ENCODE data around the gene DPP9.
"Not testable (repeated sequence)": the region's sequence is repeated elsewhere in the genome, so short reads cannot be mapped to it uniquely, and the experiment has no call there.

Gene DPP9

GRCh38 chr19:4723595-4724514 lies at the start of gene DPP9:
Gene DPP9, minus strand, starts transcription at chr19:4723842. Its CDS starts 3,936 bp downstream, at chr19:4719906.
- peak; percentile 98 for DNase-seq (ENCODE audit: low spot score)

DNA sequence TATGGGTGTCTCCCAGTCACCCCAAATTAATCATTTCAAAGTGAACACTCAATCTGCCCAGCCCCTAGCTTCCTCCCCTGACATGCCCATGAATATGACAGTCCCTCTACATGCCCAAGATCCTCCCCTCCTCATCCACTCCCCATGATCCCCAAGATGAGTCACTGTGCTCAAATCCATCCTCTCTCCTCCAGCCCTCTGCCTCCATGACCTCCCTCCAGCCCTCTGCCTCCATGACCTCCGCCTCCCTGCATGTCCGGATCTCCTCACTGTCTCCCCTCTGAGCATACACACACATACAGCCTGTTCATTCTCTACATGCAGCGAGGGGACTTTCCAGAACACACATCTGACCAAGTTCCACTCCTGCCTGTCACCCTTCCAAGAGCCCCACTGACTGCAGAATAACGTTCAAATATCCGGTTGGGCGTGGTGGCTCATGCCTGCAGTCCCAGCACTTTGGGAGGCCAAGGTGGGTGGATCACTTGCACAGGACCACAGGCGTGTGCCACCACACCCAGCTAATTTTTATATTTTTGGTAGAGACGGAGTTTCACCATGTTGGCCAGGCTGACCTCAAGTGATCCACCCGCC lies 49.5 kb upstream of the DPP9 start:
- DNase-seq (ENCODE audit: low spot score): no peak

GRCh38 chr19:4772566-4772965 lies 48.9 kb upstream of the DPP9 start:
- no peak for DNase-seq (ENCODE audit: low spot score)

GRCh38 chr19:4768934-4769777 lies 45.5 kb upstream of the DPP9 start:
- peak; percentile 77 for DNase-seq (ENCODE audit: low spot score)

DNA sequence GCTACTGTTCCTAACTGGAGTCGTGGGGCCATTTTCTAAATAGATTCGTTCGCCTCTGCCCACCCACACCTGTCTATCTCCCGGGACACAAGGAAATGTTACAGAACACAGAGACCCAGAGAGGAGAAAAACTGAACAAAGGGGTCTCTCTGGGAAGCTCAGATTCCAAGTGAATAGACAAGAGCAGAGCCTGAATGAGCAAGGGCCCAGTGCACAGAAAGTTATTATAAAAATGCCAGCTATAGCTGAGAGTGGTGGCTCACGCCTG lies 40.7 kb upstream of the DPP9 start:
- no peak for DNase-seq (ENCODE audit: low spot score)

- DNase-seq (ENCODE audit: low spot score): no peak
These were observed 39.4 kb upstream of the DPP9 start for GRCh38 chr19:4763021-4763420.

- no peak for DNase-seq (ENCODE audit: low spot score)
These were observed 36.6 kb upstream of the DPP9 start for GRCh38 chr19:4760285-4760650.

DNA sequence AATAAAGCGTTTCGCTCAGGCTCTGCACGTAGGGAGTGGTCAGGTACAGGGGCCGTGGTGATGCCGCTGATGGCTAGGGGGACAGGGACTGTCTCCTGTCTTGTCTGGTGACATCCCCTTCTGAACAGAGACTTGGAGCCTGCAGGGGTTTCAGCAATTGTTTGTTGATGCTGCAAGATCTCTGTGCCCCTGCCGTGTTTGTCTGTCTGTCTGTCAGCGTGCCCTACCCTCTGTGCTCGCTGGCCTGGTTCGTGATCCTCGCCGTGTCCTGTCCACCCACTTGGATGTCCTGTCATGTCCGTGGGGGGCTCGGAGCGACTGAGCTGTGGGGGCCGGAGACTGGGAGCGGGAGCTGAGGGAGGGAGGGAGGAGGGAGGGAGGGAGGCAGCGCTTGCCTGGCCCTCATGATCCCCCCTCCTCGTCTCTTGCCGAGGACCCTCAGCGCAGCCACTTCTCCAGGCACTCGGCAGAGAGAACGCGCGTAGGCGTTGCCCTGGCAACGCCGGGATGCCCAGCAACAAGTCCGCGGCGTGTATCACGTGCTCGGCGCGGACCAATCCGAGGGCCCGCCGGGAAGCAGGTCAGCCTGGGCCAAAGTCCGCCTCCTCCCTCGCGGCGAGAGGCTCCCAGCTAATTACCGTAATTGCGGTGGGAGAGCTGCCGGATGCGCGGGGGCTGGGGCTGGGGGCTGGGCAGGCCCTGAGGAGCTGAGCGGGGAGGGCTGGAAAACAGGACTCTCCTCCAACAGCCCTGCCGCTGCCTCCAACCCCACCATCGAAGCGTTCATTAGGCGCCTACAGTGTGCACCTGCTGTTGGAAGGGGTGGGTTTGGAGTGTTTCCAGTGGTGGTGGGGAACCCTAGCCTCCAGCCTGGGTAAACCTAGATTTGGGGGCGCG lies 36.0 kb upstream of the DPP9 start:
- peak; percentile 94 for DNase-seq (ENCODE audit: low spot score)

GRCh38 chr19:4758659-4759058 lies 35.0 kb upstream of the DPP9 start:
- DNase-seq (ENCODE audit: low spot score): no peak

DNA sequence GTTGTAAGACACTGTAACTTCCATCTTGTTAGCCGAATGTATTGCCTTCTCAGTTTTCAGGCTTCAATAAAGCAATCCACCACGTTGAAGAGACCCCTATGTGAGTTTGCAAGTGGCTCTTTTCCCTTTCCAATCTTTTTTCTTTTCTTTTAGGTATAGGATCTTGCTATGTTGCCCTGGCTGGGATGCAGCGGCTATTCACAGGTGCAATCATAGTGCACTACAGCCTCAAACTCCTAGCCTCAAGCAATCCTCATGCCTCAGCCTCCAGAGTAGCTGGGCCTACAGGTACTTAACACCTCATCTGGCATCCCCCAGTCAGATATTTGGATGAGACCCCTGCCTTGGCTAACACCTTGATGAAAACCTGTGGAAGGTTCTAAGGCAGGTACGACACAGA lies 34.4 kb upstream of the DPP9 start:
- no peak for DNase-seq (ENCODE audit: low spot score)

GRCh38 chr19:4755459-4755858 lies 31.8 kb upstream of the DPP9 start:
- DNase-seq (ENCODE audit: low spot score): no peak

- DNase-seq (ENCODE audit: low spot score): no peak
These were observed 30.6 kb upstream of the DPP9 start for GRCh38 chr19:4754248-4754647.

- peak; percentile 63 for DNase-seq (ENCODE audit: low spot score)
These were observed 26.4 kb upstream of the DPP9 start for GRCh38 chr19:4749870-4750590.

- DNase-seq (ENCODE audit: low spot score): no peak
These were observed 24.9 kb upstream of the DPP9 start for GRCh38 chr19:4748589-4748988.

DNA sequence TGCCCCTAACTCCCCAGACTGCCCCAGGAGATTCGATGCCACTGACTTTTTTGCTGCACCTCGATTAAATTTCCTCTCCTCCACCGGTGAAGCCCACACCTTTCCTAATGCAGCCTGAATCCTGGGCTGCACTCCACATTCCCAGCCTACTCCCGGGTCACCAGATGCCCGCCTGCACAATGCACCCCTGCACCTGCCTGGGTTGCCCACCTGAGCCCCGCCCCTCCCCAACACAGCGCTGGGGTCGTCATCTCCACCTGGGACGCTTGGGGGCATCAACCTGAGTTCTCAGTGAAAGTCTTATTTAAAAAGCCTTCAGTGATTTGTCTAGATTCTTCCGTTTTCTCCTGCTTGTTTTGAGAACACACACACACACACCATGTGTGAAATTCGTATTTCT lies 24.5 kb upstream of the DPP9 start:
- no peak for DNase-seq (ENCODE audit: low spot score)

- DNase-seq (ENCODE audit: low spot score): no peak
These were observed 22.3 kb upstream of the DPP9 start for GRCh38 chr19:4745986-4746385.

DNA sequence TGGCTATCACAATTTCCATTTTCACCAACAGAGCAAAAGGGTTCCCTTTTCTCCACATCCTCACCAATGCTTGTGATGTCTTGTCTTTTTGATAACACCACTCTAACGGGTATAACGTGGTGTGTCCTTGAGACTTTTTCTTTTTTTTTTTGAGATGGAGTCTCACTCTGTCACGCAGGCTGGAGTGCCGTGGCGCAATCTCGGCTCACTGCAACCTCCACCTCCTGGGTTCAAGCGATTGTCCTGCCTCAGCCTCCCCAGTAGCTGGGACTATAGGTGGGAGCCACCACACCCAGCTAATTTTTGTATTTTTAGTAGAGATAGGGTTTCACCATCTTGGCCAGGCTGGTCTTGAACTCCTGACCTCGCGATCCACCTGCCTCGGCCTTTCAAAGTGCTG lies 21.5 kb upstream of the DPP9 start:
- not testable (repeated sequence) for DNase-seq (ENCODE audit: low spot score)

GRCh38 chr19:4744451-4745174 lies 21.0 kb upstream of the DPP9 start:
- peak; percentile 46 for DNase-seq (ENCODE audit: low spot score)

DNA sequence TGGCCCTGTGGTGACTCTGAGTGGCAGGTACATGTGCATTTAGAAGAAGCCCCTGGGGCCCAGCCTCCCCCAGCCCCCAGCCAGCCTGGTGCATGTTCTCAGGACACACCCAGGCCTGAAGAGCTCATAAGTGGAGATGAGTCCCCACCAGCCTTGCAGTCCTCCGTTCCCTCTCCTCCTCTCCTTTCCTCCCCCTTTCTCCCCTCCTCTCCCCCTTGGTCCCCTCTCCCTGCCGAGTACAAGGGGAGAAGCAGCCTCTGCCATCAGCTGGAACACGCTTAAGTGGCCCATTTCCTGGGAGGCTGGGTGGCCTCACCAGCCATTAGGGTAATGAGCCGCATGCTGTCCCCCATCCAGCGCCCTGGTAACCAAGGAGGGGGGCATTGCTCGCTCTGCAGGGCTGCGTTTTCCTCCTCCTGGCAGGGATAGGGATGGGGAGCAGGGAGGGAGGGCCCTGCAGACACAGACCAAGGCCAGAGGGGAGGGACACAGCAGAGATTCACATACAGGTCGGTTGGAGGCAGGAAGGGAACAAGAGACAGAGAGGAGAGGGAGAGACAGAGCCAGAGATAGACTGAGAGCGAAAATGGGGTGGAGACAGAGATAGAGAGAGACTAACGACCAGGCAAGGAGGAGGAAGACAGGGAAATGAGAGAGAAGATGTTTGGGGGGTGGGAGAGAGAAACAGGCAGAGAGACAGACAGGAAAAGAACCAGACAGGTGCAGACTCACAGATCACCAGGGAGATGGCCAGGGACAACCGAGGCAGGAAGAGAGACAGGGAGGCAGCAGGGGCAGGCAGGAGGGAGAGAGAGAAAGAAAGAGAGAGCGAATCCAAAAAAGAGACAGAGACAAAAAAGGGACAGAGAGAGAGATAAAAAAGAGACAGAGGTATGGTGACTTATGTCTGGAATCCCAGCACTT lies 19.3 kb upstream of the DPP9 start:
- DNase-seq (ENCODE audit: low spot score): no peak
